HepG2 (cell line): ENCODE results near the gene C9orf43. TPM values are rescaled to one million over a fixed set of nuclear protein-coding genes. Genes with fewer than 3 reads are reported as not detected.
A peak's percentile ranks its signal among the peaks of the same experiment; 100 is the strongest.
"Not testable (repeated sequence)": the region's sequence is repeated elsewhere in the genome, so short reads cannot be mapped to it uniquely, and the experiment has no call there.

Experiments used
- FOXA3 ChIP-seq: IDR thresholded peaks from 2 replicates; pipeline ENCODE4 v1.6.1; 2016; ENCODE audit warnings: missing genetic modification reagents, missing compliant biosample characterization
- FOXK2 ChIP-seq: fragments of 450-650 bp; IDR thresholded peaks from 2 replicates; pipeline ENCODE4 v1.6.1; 2016
- GABPA ChIP-seq, 2 experiments: IDR thresholded peaks; 2 replicates each; pipeline ENCODE4 v1.6.1; 2011 to 2016; ENCODE audit warnings: low read depth in 2 of 2, low read length in 1 of 2, missing biosample characterization in 1 of 2, missing genetic modification characterization in 1 of 2
- GATAD2A ChIP-seq: IDR thresholded peaks from 2 replicates; pipeline ENCODE4 v1.6.1; 2016
- IRF2 ChIP-seq: IDR thresholded peaks from 2 replicates; pipeline ENCODE4 v1.6.1; 2018; ENCODE audit warnings: missing genetic modification reagents, missing compliant biosample characterization
- KDM2A ChIP-seq: sonication (generic); formaldehyde crosslinking; IDR thresholded peaks from 2 replicates; pipeline ENCODE4 v1.4.0; 2020; ENCODE audit warnings: low read depth, missing genetic modification reagents, borderline replicate concordance
- MXI1 ChIP-seq: IDR thresholded peaks from 3 replicates; pipeline ENCODE4 v1.6.1; 2012; ENCODE audit warnings: low read depth, low read length, inconsistent platforms, borderline replicate concordance
- NFKBIZ ChIP-seq: IDR thresholded peaks from 2 replicates; pipeline ENCODE4 v1.6.1; 2018; ENCODE audit warnings: missing genetic modification reagents, missing compliant biosample characterization
- NR2F1 ChIP-seq, 2 experiments: fragments of 450-650 bp in 1 of 2; formaldehyde crosslinking in 1 of 2; IDR thresholded peaks; 2 replicates each; pipeline versions ENCODE4 v1.5.0 to v1.6.1; 2016 to 2020; ENCODE audit warnings: mild to moderate bottlenecking in 1 of 2, missing compliant biosample characterization in 1 of 2, missing genetic modification reagents in 1 of 2, moderate library complexity in 1 of 2
- RAD21 ChIP-seq: fragments of 450-650 bp; formaldehyde crosslinking; IDR thresholded peaks from 2 replicates; pipeline ENCODE4 v1.5.0; 2020; ENCODE audit warnings: mild to moderate bottlenecking
- REPIN1 ChIP-seq: sonication (generic); formaldehyde crosslinking; IDR thresholded peaks from 2 replicates; pipeline ENCODE4 v1.8.0; 2022; ENCODE audit warnings: missing genetic modification reagents, low read depth, mild to moderate bottlenecking, borderline replicate concordance
- RXRB ChIP-seq: IDR thresholded peaks from 2 replicates; pipeline ENCODE4 v1.6.1; 2016; ENCODE audit warnings: borderline replicate concordance, missing genetic modification reagents, missing compliant biosample characterization
- SALL1 ChIP-seq: sonication (generic); formaldehyde crosslinking; IDR thresholded peaks from 2 replicates; pipeline ENCODE4 v1.8.0; 2022; ENCODE audit warnings: mild to moderate bottlenecking, missing genetic modification reagents
- SAP130 ChIP-seq: IDR thresholded peaks from 2 replicates; pipeline ENCODE4 v1.6.1; 2016; ENCODE audit warnings: low read depth
- SOX6 ChIP-seq, 2 experiments: fragments of 450-650 bp in 1 of 2; sonication (generic) in 1 of 2; formaldehyde crosslinking in 1 of 2; IDR thresholded peaks; 2 replicates each; pipeline versions ENCODE4 v1.4.0 to v1.6.1; 2017 to 2020; ENCODE audit warnings: antibody characterized with exemption in 1 of 2, mild to moderate bottlenecking in 1 of 2, missing genetic modification reagents in 1 of 2
- SP1 ChIP-seq, 2 experiments: fragments of 450-650 bp in 1 of 2; sonication (generic) in 1 of 2; formaldehyde crosslinking in 1 of 2; IDR thresholded peaks; 2 replicates each; pipeline versions ENCODE4 v1.4.0 to v1.6.1; 2016 to 2020; ENCODE audit warnings: missing genetic modification reagents in 1 of 2
- STAG1 ChIP-seq: sonication (generic); formaldehyde crosslinking; IDR thresholded peaks from 2 replicates; pipeline ENCODE4 v1.4.0; 2020; ENCODE audit warnings: missing genetic modification reagents
- TEAD3 ChIP-seq: optimal IDR thresholded peaks from 2 replicates; pipeline ENCODE3; 2016; ENCODE audit warnings: borderline replicate concordance
- THAP11 ChIP-seq: IDR thresholded peaks from 2 replicates; pipeline ENCODE4 v1.6.1; 2016; ENCODE audit warnings: missing biosample characterization, missing genetic modification reagents
- ZBTB26 ChIP-seq: IDR thresholded peaks from 2 replicates; pipeline ENCODE4 v1.6.1; 2016; ENCODE audit warnings: missing compliant biosample characterization, missing genetic modification reagents, borderline replicate concordance
- ZGPAT ChIP-seq: IDR thresholded peaks from 2 replicates; pipeline ENCODE4 v1.6.1; 2016; ENCODE audit warnings: mild to moderate bottlenecking
- ZNF441 ChIP-seq: sonication (generic); formaldehyde crosslinking; IDR thresholded peaks from 2 replicates; pipeline ENCODE4 v1.7.0; 2021; ENCODE audit warnings: missing genetic modification reagents, borderline replicate concordance
- polyA plus RNA-seq, 8 experiments: library from polyadenylated mRNA; depleted of rRNA in 3 of 8; stranded (reverse) in 7 of 8; unstranded in 1 of 8; fragments of >200 nt; fragmentation: Illumina TruSeq in 4 of 8; extraction: Trizol in 4 of 8; gene quantifications; 2 replicates each; pipeline versions ENCODE4 v1.2.1 to v1.2.3, GENCODE V29; 2011 to 2016; ENCODE audit warnings: low read depth in 4 of 8, missing spikeins in 1 of 8, mixed read lengths in 1 of 8; ENCODE audit not compliant: insufficient read depth in 1 of 8
- total RNA-seq, 5 experiments: library from RNA; depleted of rRNA; stranded (reverse); fragments of >200 nt; fragmentation: Illumina TruSeq; extraction: Trizol; gene quantifications; 2 replicates each; pipeline ENCODE4 v1.2.3, GENCODE V29; 2016; ENCODE audit warnings: low read depth in 1 of 5
- TF ChIP-seq, protein P1 (sequence below): IDR thresholded peaks from 2 replicates; pipeline ENCODE4 v1.6.1; 2012; ENCODE audit warnings: inconsistent platforms
- TF ChIP-seq, protein P2 (sequence below): sonication (generic); formaldehyde crosslinking; IDR thresholded peaks from 2 replicates; pipeline ENCODE4 v1.4.0; 2020; ENCODE audit warnings: missing genetic modification reagents

C9orf43 gene
- total and polyA plus RNA-seq, 2 of the 13 experiments (the other 11 are each of a cell fraction or from before 2014, with no cell fraction given): 0.24 to 0.31 TPM

DNA sequence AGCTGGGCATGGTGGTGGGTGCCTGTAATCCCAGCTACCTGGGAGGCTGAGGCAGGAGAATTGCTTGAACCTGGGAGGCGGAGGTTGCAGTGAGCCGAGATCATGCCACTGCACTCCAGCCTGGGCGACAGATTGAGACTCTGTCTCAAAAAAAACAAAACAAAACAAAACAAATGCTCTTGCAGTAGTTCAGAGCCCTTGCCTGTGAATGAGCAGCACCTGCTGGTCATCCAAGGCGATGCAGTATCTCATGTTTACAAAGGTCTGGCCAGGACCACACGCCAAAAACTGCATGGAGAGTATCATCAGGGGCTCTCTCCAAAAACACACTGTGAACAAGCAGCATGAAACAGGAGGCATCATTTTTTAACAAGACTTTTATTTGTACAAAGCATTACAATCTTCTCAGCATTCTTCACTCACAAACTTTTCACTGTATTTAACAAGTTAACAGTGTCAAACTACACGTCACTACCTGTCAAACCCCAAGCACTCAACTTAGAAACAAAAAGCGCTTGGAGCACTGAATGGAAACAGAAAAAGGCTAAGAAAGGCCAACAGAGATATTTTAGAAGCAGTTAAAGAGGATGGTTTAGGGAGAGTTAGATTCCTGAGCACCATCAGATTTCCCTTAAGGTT is 3.6 kb upstream of the C9orf43 start (continued):
- TF ChIP-seq ZBTB26 (peak; percentile 32; the same call in 1 of the 2 replicates), SALL1 (CRISPR knock-in tag) (0 out of 2 replicates have a peak, but pooled peaks have one; percentile 27), TEAD3 (CRISPR knock-in tag) (peak; percentile 25), KDM2A (0 out of 2 replicates have a peak, but pooled peaks have one; percentile 45), MXI1 (peak; percentile 12; the same call in 1 of the 3 replicates), RAD21 (CRISPR knock-in tag) (peak; percentile 89), SOX6 (CRISPR knock-in tag; IDR thresholded peaks at IDR 0.05) (peak; percentile 39; the same call in 1 of the 2 replicates), GABPA (CRISPR knock-in tag; IDR thresholded peaks at IDR 0.05; ENCODE audit: low read depth) (0 out of 2 replicates have a peak, but pooled peaks have one; percentile 14), ZNF441 (CRISPR knock-in tag) (peak; percentile 3; the same call in 1 of the 2 replicates), IRF2 (CRISPR knock-in tag) (0 out of 2 replicates have a peak, but pooled peaks have one; percentile 53), THAP11 (CRISPR knock-in tag) (peak; percentile 42; the same call in 1 of the 2 replicates), FOXA3 (peak; percentile 89), SAP130 (CRISPR knock-in tag) (peak; percentile 33; the same call in 1 of the 2 replicates), RXRB (0 out of 2 replicates have a peak, but pooled peaks have one; percentile 27), SP1 (CRISPR knock-in tag; IDR thresholded peaks at IDR 0.05) (0 out of 2 replicates have a peak, but pooled peaks have one; percentile 12), REPIN1 (CRISPR knock-in tag) (peak; percentile 45; the same call in 1 of the 2 replicates), NR2F1 (CRISPR knock-in tag; IDR thresholded peaks at IDR 0.05) (peak in 1 of 2 experiments; percentile 16; a peak in 1 of 4 replicates), FOXK2 (peak; percentile 76), NFKBIZ (CRISPR knock-in tag) (0 out of 2 replicates have a peak, but pooled peaks have one; percentile 35), ZGPAT (0 out of 2 replicates have a peak, but pooled peaks have one; percentile 28), STAG1 (CRISPR knock-in tag) (peak; percentile 95), GATAD2A (peak; percentile 18; the same call in 1 of the 2 replicates)
- TF ChIP-seq, protein P1, sequence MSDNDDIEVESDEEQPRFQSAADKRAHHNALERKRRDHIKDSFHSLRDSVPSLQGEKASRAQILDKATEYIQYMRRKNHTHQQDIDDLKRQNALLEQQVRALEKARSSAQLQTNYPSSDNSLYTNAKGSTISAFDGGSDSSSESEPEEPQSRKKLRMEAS: 0 out of 2 replicates have a peak, but pooled peaks have one; percentile 17
- TF ChIP-seq, protein P2, sequence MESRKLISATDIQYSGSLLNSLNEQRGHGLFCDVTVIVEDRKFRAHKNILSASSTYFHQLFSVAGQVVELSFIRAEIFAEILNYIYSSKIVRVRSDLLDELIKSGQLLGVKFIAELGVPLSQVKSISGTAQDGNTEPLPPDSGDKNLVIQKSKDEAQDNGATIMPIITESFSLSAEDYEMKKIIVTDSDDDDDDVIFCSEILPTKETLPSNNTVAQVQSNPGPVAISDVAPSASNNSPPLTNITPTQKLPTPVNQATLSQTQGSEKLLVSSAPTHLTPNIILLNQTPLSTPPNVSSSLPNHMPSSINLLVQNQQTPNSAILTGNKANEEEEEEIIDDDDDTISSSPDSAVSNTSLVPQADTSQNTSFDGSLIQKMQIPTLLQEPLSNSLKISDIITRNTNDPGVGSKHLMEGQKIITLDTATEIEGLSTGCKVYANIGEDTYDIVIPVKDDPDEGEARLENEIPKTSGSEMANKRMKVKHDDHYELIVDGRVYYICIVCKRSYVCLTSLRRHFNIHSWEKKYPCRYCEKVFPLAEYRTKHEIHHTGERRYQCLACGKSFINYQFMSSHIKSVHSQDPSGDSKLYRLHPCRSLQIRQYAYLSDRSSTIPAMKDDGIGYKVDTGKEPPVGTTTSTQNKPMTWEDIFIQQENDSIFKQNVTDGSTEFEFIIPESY: peak; percentile 73; the same call in 1 of the 2 replicates
- not testable (repeated sequence) for TF ChIP-seq SOX6 (IDR thresholded peaks at IDR 0.05); GABPA (IDR thresholded peaks at IDR 0.05; ENCODE audit: low read depth, low read length); SP1 (IDR thresholded peaks at IDR 0.05)
